H9 (cell line): ENCODE results near the gene RAET1G. TPM values are rescaled to one million over a fixed set of nuclear protein-coding genes. Genes with fewer than 3 reads are reported as not detected.
A peak's percentile ranks its signal among the peaks of the same experiment; 100 is the strongest.

Experiments used
- DNase-seq: peaks from one replicate; pipeline ENCODE4 v3.0.0-alpha.2; 2017
- H2AFZ ChIP-seq: one replicate; pipeline ENCODE4 v1.6.1; 2013; ENCODE audit warnings: mild to moderate bottlenecking, low read length, control low read depth, moderate library complexity
- H2AK5ac ChIP-seq: 2 replicates; pipeline ENCODE4 v1.6.1; 2013; ENCODE audit warnings: low read length, control low read depth, mixed read lengths; ENCODE audit not compliant: insufficient read length
- H2BK120ac ChIP-seq: one replicate; pipeline ENCODE4 v1.6.1; 2013; ENCODE audit warnings: low read depth, mild to moderate bottlenecking, low read length, control low read depth, inconsistent platforms; ENCODE audit not compliant: poor library complexity, severe bottlenecking
- H2BK12ac ChIP-seq: 2 replicates; pipeline ENCODE4 v1.6.1; 2013; ENCODE audit warnings: low read length, control low read depth, mixed read lengths, low read depth; ENCODE audit not compliant: insufficient read length
- H2BK15ac ChIP-seq: 2 replicates; pipeline ENCODE4 v1.6.1; 2013; ENCODE audit warnings: low read depth, low read length, control low read depth
- H2BK20ac ChIP-seq: one replicate; pipeline ENCODE4 v1.6.1; 2013; ENCODE audit warnings: low read depth, mild to moderate bottlenecking, low read length, control low read depth, inconsistent platforms; ENCODE audit not compliant: poor library complexity, severe bottlenecking
- H2BK5ac ChIP-seq: 2 replicates; pipeline ENCODE4 v1.6.1; 2013; ENCODE audit warnings: low read length, control low read depth, mixed read lengths; ENCODE audit not compliant: insufficient read length
- H3K14ac ChIP-seq: 2 replicates; pipeline ENCODE4 v1.6.1; 2013; ENCODE audit warnings: low read length, control low read depth; ENCODE audit not compliant: insufficient read depth
- H3K18ac ChIP-seq: 2 replicates; pipeline ENCODE4 v1.6.1; 2013; ENCODE audit warnings: low read depth, mild to moderate bottlenecking, mixed read lengths, low read length, control low read depth; ENCODE audit not compliant: insufficient read length
- H3K23ac ChIP-seq: 2 replicates; pipeline ENCODE4 v1.6.1; 2013; ENCODE audit warnings: low read length, control low read depth, mixed read lengths, low read depth; ENCODE audit not compliant: insufficient read length
- H3K23me2 ChIP-seq: 2 replicates; pipeline ENCODE4 v1.6.1; 2013; ENCODE audit warnings: low read depth, mild to moderate bottlenecking, mixed read lengths, low read length, control low read depth; ENCODE audit not compliant: insufficient read length, poor library complexity, severe bottlenecking
- H3K27ac ChIP-seq: 2 replicates; pipeline ENCODE4 v1.5.1; 2013; ENCODE audit warnings: low read length, control low read depth, mixed read lengths, low read depth; ENCODE audit not compliant: insufficient read length
- H3K27me3 ChIP-seq: 2 replicates; pipeline ENCODE4 v1.6.1; 2013; ENCODE audit warnings: low read length, control low read depth, inconsistent platforms; ENCODE audit not compliant: insufficient read depth
- H3K4ac ChIP-seq: 2 replicates; pipeline ENCODE4 v1.6.1; 2013; ENCODE audit warnings: low read depth, mild to moderate bottlenecking, control low read depth, inconsistent platforms, low read length, moderate library complexity
- H3K4me1 ChIP-seq: 2 replicates; pipeline ENCODE4 v1.6.1; 2013; ENCODE audit warnings: low read length, control low read depth, inconsistent platforms; ENCODE audit not compliant: insufficient read depth
- H3K4me2 ChIP-seq: 2 replicates; pipeline ENCODE4 v1.6.1; 2013; ENCODE audit warnings: low read length, control low read depth, mixed read lengths; ENCODE audit not compliant: insufficient read length, insufficient read depth
- H3K56ac ChIP-seq: 2 replicates; pipeline ENCODE4 v1.6.1; 2013; ENCODE audit warnings: low read depth, mild to moderate bottlenecking, mixed read lengths, low read length, control low read depth; ENCODE audit not compliant: insufficient read length
- H3K79me1 ChIP-seq: 2 replicates; pipeline ENCODE4 v1.6.1; 2013; ENCODE audit warnings: low read depth, mild to moderate bottlenecking, moderate library complexity, low read length, control low read depth, inconsistent platforms; ENCODE audit not compliant: insufficient read depth, poor library complexity, severe bottlenecking
- H3K79me2 ChIP-seq: 2 replicates; pipeline ENCODE4 v1.6.1; 2013; ENCODE audit warnings: low read length, control low read depth, inconsistent platforms; ENCODE audit not compliant: insufficient read depth
- H3K9ac ChIP-seq: 2 replicates; pipeline ENCODE4 v1.6.1; 2013; ENCODE audit warnings: low read length, control low read depth, mixed read lengths; ENCODE audit not compliant: insufficient read length; ENCODE audit errors: extremely low read depth
- H3K9me3 ChIP-seq: one replicate; pipeline ENCODE4 v1.6.1; 2013; ENCODE audit warnings: low read depth, low read length, inconsistent platforms; ENCODE audit not compliant: control insufficient read depth
- H3T11ph ChIP-seq: one replicate; pipeline ENCODE4 v1.6.1; 2013; ENCODE audit warnings: mild to moderate bottlenecking, low read length, control low read depth, inconsistent platforms
- H4K20me1 ChIP-seq: one replicate; pipeline ENCODE4 v1.6.1; 2013; ENCODE audit not compliant: control insufficient read depth, insufficient read length, insufficient read depth
- H4K5ac ChIP-seq: 2 replicates; pipeline ENCODE4 v1.6.1; 2013; ENCODE audit warnings: low read depth, mild to moderate bottlenecking, mixed read lengths, low read length, control low read depth; ENCODE audit not compliant: insufficient read length
- H4K8ac ChIP-seq: replicated peaks from 2 replicates; pipeline ENCODE4 v1.6.1; 2013; ENCODE audit warnings: low read length, control low read depth, mixed read lengths, low read depth; ENCODE audit not compliant: insufficient read length
- H4K91ac ChIP-seq: 2 replicates; pipeline ENCODE4 v1.6.1; 2013; ENCODE audit warnings: low read depth, mild to moderate bottlenecking, moderate library complexity, mixed read lengths, low read length, control low read depth; ENCODE audit not compliant: insufficient read length
- H3K27ac Mint-ChIP-seq, 3 experiments: 2 replicates in 2 of 3; 3 replicates in 1 of 3; pipeline ENCODE4 v1.8.0; 2020 to 2021; ENCODE audit warnings: mixed read lengths in 3 of 3, mild to moderate bottlenecking in 1 of 3, moderate library complexity in 1 of 3
- H3K27me3 Mint-ChIP-seq: 2 replicates; pipeline ENCODE4 v1.8.0; 2021; ENCODE audit warnings: low read depth, mild to moderate bottlenecking, moderate library complexity, mixed read lengths
- H3K36me3 Mint-ChIP-seq, 3 experiments: 2 replicates in 2 of 3; 3 replicates in 1 of 3; pipeline ENCODE4 v1.8.0; 2020 to 2021; ENCODE audit warnings: low read depth in 3 of 3, mixed read lengths in 3 of 3; ENCODE audit not compliant: insufficient read depth in 1 of 3
- H3K4me1 Mint-ChIP-seq, 2 experiments: 2 replicates each; pipeline ENCODE4 v1.8.0; 2020; ENCODE audit warnings: mixed read lengths in 2 of 2
- H3K4me3 Mint-ChIP-seq, 2 experiments: 2 replicates in 1 of 2; 3 replicates in 1 of 2; pipeline ENCODE4 v1.8.0; 2020 to 2021; ENCODE audit warnings: mild to moderate bottlenecking in 2 of 2, mixed read lengths in 2 of 2, moderate library complexity in 1 of 2
- H3K9me3 Mint-ChIP-seq, 2 experiments: 2 replicates in 1 of 2; 3 replicates in 1 of 2; pipeline ENCODE4 v1.8.0; 2020; ENCODE audit warnings: mild to moderate bottlenecking in 2 of 2, mixed read lengths in 2 of 2, moderate library complexity in 1 of 2
- CTCF ChIP-seq: fragments of 200-600 bp; sonication (generic); conservative IDR thresholded peaks from 3 replicates; pipeline ENCODE4 v1.8.0; 2021; ENCODE audit warnings: antibody characterized with exemption, mild to moderate bottlenecking
- WGBS: extraction: QIAGEN DNeasy Blood & Tissue Kit; methylation state at CpG from one replicate; pipeline ENCODE4 v1.1.7; 2013; ENCODE audit warnings: missing lambda C conversion rate, low lambda C conversion rate, mixed read lengths; ENCODE audit not compliant: insufficient read length; ENCODE audit errors: extremely low coverage; 5-methylcytosine and 5-hydroxymethylcytosine counted together
- total RNA-seq: library from RNA; stranded (reverse); gene quantifications from 2 replicates; pipeline ENCODE4 v1.2.1, GENCODE V29; 2021

The RAET1G gene
- total RNA-seq, 1 experiment from 2014 or later, result not detected

DNA sequence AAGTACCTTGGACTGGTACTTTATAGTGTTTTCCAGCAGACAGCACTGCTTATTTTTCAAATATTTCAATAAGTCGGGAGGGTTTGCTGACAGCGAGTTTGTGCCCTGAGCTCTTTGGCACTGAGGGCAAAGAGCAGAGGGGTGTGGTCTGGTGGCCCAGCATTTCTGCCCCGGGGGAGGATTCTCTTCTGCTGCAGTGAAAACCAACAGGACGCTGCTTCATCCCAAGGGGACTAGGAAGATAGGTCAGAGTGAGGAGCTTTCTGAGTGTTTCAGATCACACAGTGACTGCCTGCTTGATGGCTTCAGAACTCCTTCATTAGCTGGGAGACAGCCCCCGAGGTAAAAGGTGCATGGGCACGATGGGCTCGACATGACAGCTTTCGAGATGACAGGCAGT is 27.5 kb upstream of the RAET1G start:
- Histone ChIP-seq H3K9me3 (no peaks in the 10 kb centered on the region), H4K5ac (no peak overlapping the region), H2BK120ac (no peak overlapping the region), H2BK12ac (no peak overlapping the region), H4K20me1 (no peaks in the 10 kb centered on the region), H3K18ac (no peak overlapping the region), H3K23me2 (no peaks in the 10 kb centered on the region), H3K79me1 (no peaks in the 10 kb centered on the region), H3K9ac (no peak overlapping the region), H3T11ph (no peak overlapping the region), H3K27me3 (peaks cover 33% of the 10 kb centered on the region), H3K4me2 (no peak overlapping the region), H3K4ac (no peak overlapping the region), H4K8ac (no peak overlapping the region), H2BK5ac (no peak overlapping the region), H3K56ac (no peak overlapping the region), H2BK15ac (no peak overlapping the region), H3K79me2 (no peaks in the 10 kb centered on the region), H2AK5ac (no peak overlapping the region), H3K23ac (peak overlapping the region; percentile 86), H3K4me1 (no peaks in the 10 kb centered on the region), H3K14ac (no peak overlapping the region), H2AFZ (no peak overlapping the region), H3K27ac (no peak overlapping the region), H4K91ac (no peak overlapping the region), H2BK20ac (no peak overlapping the region)
- no peak for DNase-seq
- H3K36me3 Mint-ChIP-seq, result no peaks in the 10 kb centered on the region
- peaks cover 0 to 3% of the 10 kb centered on the region in 2 experiments; a peak in 1 of 5 replicates for H3K9me3 Mint-ChIP-seq
- WGBS, result no CpG with 5 or more reads among the region's 8 CpGs
- H3K27me3 Mint-ChIP-seq, result peaks cover 94% of the 10 kb centered on the region
- no peak overlapping the region for H3K4me3 Mint-ChIP-seq
- H3K27ac Mint-ChIP-seq, result no peak overlapping the region
- TF ChIP-seq CTCF, result no peak
- peaks cover 0 to 5% of the 10 kb centered on the region in 2 experiments; a peak in 2 of 4 replicates for H3K4me1 Mint-ChIP-seq
